Measurements from ENCODE around the gene IRS2.

DNA sequence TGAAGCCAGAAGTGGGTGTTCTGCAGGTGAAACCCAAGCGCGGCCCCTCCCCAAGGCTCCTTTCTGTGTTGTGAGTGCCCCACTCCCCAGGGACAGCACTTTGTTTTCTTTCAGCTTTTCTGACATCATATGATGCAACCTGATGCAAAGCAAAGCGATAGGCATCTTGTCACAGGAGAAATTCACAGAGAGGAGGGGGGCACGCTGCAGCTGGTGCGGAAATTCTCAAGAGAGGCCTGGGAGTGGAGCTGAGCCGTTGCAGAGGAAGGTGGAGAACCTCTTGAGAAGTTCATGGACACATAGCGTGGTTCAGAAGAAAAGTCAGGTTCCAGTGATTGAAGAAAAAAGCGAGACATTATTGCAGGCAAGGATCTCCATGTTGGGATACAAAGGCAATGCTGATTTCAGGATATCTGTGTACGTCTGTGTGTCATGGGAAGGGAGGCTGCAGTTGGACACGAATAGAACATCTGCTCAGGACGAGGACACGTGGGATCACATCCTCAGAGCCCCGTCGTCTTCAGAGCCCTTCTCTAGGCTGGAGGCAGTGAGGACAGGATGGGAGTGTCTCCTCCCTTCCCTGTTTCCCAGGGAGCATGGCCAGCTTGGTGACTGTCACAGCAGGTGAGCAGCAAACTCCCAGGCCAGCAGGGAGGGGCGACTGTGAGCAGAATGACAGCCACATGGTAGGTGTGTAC lies 79.2 kb downstream of the IRS2 start:
- TF ChIP-seq POLR2A (IDR thresholded peaks at IDR 0.05): no peak
- TF ChIP-seq, protein P1, sequence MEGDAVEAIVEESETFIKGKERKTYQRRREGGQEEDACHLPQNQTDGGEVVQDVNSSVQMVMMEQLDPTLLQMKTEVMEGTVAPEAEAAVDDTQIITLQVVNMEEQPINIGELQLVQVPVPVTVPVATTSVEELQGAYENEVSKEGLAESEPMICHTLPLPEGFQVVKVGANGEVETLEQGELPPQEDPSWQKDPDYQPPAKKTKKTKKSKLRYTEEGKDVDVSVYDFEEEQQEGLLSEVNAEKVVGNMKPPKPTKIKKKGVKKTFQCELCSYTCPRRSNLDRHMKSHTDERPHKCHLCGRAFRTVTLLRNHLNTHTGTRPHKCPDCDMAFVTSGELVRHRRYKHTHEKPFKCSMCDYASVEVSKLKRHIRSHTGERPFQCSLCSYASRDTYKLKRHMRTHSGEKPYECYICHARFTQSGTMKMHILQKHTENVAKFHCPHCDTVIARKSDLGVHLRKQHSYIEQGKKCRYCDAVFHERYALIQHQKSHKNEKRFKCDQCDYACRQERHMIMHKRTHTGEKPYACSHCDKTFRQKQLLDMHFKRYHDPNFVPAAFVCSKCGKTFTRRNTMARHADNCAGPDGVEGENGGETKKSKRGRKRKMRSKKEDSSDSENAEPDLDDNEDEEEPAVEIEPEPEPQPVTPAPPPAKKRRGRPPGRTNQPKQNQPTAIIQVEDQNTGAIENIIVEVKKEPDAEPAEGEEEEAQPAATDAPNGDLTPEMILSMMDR (IDR thresholded peaks at IDR 0.05): no peak
